Stimulated activated CD4-positive, alpha-beta T cell treated with anti-CD3 and anti-CD28 coated beads, Interleukin-1b, Interleukin-23, amount 100 ng/mL, for 24 hours (primary cell): ENCODE data around the gene NOP53.
"Not testable (repeated sequence)": the region's sequence is repeated elsewhere in the genome, so short reads cannot be mapped to it uniquely, and the experiment has no call there.

Experiments
- DNase-seq, 4 experiments: peaks; one replicate each; pipeline ENCODE4 v3.0.0-alpha.2; 2020; ENCODE audit warnings: low read depth in 4 of 4, low spot score in 1 of 4

NOP53 gene

GRCh38 chr19:47769534-47769933 lies 24.2 kb downstream of the NOP53 start:
- DNase-seq: no peak

DNA sequence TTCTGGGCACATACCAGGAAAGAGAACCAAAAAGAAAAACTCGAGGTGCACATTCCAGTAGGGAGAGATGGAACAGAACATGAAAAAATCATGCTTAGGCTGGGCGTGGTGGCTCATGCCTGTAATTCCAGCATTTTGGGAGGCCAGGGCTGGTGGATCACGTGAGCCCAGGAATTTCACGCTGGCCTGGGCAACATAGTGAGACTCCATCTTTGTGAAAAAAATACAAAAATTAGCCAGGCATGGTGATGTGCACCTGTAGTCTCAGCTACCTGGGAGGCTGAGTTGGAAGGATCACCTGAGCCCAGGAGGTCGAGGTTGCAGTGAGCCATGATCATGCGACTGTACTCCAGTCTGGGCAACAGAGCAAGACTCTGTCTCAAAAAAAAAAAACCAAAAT lies 25.9 kb downstream of the NOP53 start:
- not testable (repeated sequence) for DNase-seq

DNA sequence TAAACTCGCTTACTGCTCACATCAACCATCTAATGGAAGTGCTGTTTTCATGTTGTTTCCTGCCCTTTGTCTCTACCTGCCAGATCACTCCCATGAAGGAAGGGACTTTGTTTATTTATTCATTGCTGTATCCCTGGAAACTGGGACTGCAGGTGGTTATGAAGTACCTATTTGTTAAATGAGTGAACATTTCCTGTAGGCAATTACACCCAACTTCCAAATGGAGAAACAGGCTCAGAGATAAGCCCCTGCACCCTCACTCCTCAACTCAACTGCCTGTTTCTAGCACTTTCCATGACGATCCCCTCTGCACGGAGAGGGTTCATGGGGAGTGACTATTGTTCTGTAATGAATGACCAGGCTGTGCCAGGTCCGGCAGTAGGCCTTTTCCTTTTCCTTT lies 31.2 kb downstream of the NOP53 start:
- no peak for DNase-seq

- not testable (repeated sequence) for DNase-seq
Observed at GRCh38 chr19:47777245-47778048, 32.1 kb downstream of the NOP53 start.

- DNase-seq: peak; percentile 52 to 67 (median 64)
Observed at GRCh38 chr19:47778049-47778953, 33.0 kb downstream of the NOP53 start, which contains the start of gene SELENOW. TSS of gene SELENOW (plus strand) at chr19:47778703. CDS start at chr19:47778786, 83 bp downstream.

- DNase-seq: no peak
Observed at GRCh38 chr19:47778954-47779351, 33.6 kb downstream of the NOP53 start.

- DNase-seq: no peak
Observed at GRCh38 chr19:47779524-47780214, 34.3 kb downstream of the NOP53 start.

DNA sequence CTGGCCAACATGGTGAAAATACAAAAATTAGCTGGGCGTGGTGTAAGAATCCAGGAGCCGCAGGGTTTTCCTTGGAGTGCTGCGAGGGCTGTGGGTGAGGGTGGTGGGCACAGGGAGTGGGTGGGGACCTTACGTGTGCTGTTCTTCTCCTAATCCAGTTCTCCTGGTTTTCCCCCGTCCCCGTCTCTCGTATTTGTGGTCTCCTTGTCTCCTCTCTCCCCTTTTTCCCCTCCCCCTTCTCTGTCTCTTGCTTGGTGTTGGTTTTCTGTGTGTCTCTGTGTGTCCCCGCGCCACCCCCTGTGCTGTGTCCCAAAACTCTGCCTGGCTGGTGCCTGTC lies 34.8 kb downstream of the NOP53 start:
- DNase-seq: no peak

- DNase-seq: no peak
Observed at GRCh38 chr19:47781590-47782262, 36.4 kb downstream of the NOP53 start.

DNA sequence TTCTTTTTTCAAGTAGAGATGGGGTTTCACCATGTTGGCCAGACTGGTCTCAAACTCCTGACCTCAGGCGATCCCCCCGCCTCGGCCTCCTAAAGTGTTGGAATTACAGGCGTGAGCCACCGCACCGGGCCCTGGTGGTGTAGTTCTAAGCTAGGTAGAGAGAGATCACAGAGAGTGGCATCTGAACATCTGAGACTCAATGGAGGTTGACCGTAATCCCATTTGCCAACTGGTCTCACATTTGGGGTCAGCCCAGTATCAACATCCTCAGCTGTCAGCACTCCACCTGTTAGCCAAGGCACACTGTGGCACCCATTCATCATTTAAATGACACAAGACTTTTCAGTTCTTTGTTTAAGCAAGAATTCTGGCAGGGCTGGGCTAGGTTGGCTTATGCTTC lies 41.2 kb downstream of the NOP53 start:
- no peak for DNase-seq

DNA sequence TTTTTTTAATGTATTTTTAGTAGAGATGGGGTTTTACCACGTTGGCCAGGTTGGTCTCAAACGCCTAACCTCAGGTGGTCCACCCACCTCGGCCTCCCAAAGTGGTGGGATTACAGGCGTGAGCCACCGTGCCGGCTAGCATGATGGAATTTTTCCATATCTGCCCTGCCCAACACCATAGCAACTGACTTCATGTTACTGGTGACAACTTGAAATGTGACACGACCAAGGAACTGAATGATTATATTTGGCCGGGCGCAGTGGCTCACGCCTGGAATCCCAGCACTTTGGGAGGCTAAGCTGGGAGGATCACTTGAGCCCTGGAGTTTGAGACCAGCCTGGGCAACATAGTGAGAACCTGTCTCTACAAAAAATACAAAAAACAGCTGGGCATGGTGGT lies 42.0 kb downstream of the NOP53 start:
- DNase-seq: not testable (repeated sequence)

DNA sequence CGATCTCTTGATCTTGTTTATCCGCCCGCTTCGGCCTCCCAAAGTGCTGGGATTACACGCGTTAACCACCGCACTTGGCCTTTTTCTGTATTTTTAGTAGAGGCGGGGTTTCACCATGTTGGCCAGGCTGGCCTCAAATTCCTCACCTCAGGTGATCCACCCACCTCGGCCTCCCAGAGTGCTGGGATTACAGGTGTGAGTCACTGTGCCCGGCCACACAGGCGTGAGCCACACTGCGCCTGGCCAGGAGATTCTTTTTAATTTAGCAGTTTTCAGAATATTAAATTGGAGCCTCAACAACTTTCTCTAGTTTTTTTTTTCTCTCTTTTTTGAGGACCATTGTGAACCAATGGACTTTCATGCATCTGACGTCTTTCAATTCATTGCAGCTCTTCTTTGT lies 44.5 kb downstream of the NOP53 start:
- DNase-seq: not testable (repeated sequence)

DNA sequence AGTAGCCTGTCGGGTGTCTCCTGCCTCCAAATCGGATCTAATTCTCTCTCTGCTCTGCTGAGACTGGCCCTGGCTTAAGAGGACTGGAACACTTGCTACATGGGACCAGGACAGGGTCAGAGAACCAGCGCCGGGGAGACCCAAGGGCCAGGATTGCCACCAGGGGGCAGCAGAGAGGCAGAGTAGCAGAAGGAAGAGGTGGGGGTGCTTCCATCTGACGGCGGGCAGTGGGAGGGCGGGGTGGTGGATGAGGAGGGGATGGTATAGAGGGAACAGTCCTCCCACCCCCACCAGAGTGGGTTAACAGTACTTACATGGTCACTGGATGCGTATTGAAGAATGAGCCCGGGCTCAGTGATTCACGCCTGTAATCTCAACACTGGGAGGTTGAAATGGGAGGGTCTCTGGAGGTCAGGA lies 45.1 kb downstream of the NOP53 start:
- peak; percentile 84 to 94 (median 87) for DNase-seq

- no peak for DNase-seq
Observed at GRCh38 chr19:47792616-47793015, 47.3 kb downstream of the NOP53 start.

DNA sequence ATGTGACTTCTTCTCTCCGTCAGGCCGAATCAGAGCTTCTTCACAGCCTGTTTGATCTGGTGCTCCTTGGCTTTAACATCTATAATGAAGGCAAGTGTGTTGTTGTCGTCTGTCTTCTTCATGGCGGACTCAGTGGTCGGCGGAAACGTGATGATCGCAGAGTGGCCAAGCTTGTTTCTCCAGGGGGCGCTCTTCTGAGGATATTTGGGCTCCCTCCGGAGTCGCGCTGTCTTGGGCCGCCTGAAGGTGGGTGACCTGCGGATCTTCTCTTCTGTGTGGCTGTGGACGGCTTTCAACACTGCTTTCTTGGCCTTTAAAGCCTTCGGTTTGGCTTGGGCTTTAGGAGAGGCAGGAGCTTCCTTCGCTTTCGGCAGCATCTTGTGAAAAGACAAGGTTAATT lies 49.2 kb downstream of the NOP53 start:
- no peak for DNase-seq

DNA sequence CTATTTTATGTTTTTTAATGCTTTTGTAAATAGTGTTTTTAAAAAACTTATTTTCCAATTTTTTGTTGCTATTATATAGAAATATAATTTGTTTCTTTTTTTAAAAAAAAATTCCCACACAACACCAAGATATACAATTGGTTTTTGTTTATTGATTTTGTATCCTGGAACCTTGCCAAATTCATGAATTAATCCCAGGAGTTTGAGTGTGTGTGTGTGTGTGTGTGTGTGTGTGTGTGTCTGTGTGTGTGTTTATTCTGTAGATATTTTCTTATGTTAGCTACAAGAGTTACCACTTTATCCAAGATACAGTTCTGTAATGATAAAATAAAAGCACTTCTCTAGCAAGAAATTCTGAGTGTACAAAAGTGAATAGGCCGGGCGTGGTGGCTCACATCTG lies 51.4 kb downstream of the NOP53 start:
- no peak for DNase-seq

DNA sequence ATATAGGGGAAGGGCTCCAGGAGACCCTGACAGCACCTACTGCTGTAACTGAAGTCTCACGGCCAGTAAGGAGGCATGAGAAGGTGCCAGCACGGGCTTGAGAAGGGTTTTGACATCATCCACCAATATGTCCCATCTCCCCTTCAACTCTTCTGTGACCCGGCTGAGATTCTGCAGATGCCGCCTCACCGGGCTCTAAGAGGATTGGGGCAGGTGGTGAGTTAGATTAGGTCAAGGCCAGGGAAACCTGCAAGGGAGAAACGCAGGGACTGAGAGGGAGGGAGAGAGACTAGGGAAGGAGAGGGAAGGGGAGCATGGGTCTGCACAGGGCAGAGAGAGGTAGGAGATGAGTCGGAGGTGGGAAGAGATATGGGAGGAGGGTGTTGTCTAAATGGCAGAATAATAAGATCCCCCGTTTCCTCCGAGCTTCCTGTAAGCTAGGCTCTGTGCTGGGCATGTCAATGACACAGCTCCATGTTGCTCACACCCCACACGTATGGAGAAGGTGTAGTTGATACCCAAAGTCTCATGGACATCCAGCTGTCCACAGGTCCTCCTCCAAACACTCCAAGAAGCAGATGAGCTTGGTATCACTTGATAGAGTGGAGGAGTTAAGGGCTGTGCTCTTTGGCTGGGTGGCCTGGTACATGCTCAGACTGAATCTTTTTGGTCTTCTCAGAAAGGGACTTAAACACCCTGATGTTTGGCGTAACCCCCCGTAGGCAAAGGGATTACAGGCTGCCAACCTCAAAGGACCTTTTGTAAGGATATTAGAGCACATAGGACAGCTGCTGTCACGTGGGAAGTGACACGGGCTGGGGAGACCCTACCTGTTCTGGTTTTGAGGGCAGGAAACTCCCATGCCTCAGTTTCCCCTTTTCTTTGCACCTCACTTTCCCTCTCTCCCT lies 52.9 kb downstream of the NOP53 start:
- no peak for DNase-seq

GRCh38 chr19:47798904-47799266 lies 53.5 kb downstream of the NOP53 start:
- DNase-seq: no peak

GRCh38 chr19:47801270-47801669 lies 55.9 kb downstream of the NOP53 start:
- no peak for DNase-seq

DNA sequence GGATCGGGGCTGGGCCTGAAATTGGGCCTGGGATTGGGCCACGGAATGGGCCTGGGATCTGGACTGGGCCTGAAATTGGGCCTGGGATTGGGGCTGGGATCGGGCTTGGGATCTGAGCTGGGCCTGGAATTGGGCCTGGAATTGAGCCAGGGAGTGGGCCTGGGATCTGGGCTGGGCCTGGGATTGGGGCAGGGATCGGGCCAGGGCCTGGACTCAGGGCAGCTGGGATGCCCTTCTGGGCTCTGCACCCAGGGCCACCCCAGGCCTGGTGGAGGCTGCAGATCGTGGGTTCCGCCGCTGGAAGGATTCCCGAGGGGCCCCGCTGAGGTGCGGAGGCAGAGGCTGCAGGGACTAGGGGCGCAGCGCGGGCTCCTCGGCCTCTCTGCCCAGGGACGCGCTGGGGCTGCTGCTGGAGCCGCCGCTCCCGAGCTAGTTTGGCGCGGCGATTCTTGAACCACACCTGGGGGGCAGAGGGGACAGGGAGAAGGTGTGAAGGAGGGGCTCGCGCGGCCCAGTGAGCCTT lies 57.2 kb downstream of the NOP53 start:
- no peak for DNase-seq
